ENCODE results near the gene SLC39A13.

GRCh38 chr11:47431356-47432083 is 23.1 kb downstream of the SLC39A13 start:
- TF ChIP-seq SIN3A (IDR thresholded peaks at IDR 0.05; ENCODE audit: borderline replicate concordance, low read depth, low read length) = no peak
- TF ChIP-seq CTCF (CRISPR knock-in tag; IDR thresholded peaks at IDR 0.05) = no peak
- no peak for TF ChIP-seq HMG20B (CRISPR knock-in tag; conservative IDR thresholded peaks at IDR 0.05)
- TF ChIP-seq SMAD3 (CRISPR knock-in tag; IDR thresholded peaks at IDR 0.05) = no peak
- TF ChIP-seq SUZ12 (IDR thresholded peaks at IDR 0.05; ENCODE audit: low read depth, low read length) = no peak
- no peak for TF ChIP-seq HOXA7 (CRISPR knock-in tag; IDR thresholded peaks at IDR 0.05)
- TF ChIP-seq JUND (CRISPR knock-in tag; IDR thresholded peaks at IDR 0.05) = no peak
- no peak for TF ChIP-seq FOXM1 (CRISPR knock-in tag; IDR thresholded peaks at IDR 0.05)
- TF ChIP-seq, protein P1, sequence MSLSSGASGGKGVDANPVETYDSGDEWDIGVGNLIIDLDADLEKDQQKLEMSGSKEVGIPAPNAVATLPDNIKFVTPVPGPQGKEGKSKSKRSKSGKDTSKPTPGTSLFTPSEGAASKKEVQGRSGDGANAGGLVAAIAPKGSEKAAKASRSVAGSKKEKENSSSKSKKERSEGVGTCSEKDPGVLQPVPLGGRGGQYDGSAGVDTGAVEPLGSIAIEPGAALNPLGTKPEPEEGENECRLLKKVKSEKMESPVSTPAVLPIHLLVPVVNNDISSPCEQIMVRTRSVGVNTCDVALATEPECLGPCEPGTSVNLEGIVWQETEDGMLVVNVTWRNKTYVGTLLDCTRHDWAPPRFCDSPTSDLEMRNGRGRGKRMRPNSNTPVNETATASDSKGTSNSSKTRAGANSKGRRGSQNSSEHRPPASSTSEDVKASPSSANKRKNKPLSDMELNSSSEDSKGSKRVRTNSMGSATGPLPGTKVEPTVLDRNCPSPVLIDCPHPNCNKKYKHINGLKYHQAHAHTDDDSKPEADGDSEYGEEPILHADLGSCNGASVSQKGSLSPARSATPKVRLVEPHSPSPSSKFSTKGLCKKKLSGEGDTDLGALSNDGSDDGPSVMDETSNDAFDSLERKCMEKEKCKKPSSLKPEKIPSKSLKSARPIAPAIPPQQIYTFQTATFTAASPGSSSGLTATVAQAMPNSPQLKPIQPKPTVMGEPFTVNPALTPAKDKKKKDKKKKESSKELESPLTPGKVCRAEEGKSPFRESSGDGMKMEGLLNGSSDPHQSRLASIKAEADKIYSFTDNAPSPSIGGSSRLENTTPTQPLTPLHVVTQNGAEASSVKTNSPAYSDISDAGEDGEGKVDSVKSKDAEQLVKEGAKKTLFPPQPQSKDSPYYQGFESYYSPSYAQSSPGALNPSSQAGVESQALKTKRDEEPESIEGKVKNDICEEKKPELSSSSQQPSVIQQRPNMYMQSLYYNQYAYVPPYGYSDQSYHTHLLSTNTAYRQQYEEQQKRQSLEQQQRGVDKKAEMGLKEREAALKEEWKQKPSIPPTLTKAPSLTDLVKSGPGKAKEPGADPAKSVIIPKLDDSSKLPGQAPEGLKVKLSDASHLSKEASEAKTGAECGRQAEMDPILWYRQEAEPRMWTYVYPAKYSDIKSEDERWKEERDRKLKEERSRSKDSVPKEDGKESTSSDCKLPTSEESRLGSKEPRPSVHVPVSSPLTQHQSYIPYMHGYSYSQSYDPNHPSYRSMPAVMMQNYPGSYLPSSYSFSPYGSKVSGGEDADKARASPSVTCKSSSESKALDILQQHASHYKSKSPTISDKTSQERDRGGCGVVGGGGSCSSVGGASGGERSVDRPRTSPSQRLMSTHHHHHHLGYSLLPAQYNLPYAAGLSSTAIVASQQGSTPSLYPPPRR (CRISPR knock-in tag; IDR thresholded peaks at IDR 0.05; ENCODE audit: borderline replicate concordance) = no peak; the same call in 1 of the 2 replicates
- no peak for TF ChIP-seq ZNF235 (CRISPR knock-in tag; IDR thresholded peaks at IDR 0.05; ENCODE audit: borderline replicate concordance)
- no peak for TF ChIP-seq EZH2 (conservative IDR thresholded peaks at IDR 0.05; ENCODE audit: low read depth, low read length)
- no peak for TF ChIP-seq POLR2A (IDR thresholded peaks at IDR 0.05; ENCODE audit: insufficient read depth in 1 of 2, low read depth in 2 of 2, low read length in 2 of 2)
